SK-N-SH (cell line): ENCODE results near the gene LDB1. TPM values are rescaled to one million over a fixed set of nuclear protein-coding genes. Genes with fewer than 3 reads are reported as not detected.

Source experiments
- CTCF ChIA-PET: fragments of 300-600, 350-600 bp; formaldehyde crosslinking; extraction: SDS; loops from one replicate; lab custom pipeline; 2021; lab: Yijun Ruan, JAX
- POLR2A ChIA-PET: fragments of 350-600 bp; sonication (Branson Sonifier 250); formaldehyde crosslinking; extraction: SDS; loops from one replicate; lab custom pipeline; 2020; ENCODE audit warnings: antibody characterized with exemption, inconsistent platforms; lab: Yijun Ruan, JAX
- DNase-seq: peaks from one replicate; pipeline ENCODE4 v3.0.0; 2012
- H2AFZ ChIP-seq: fragments of 200-600 bp; sonication (generic); 2 replicates; pipeline ENCODE4 v1.8.1; 2016; ENCODE audit warnings: antibody characterized with exemption, mild to moderate bottlenecking, low read depth
- H3F3A ChIP-seq: fragments of 200-600 bp; sonication (generic); replicated peaks from 2 replicates; pipeline ENCODE3; 2016; ENCODE audit warnings: antibody characterized with exemption, mild to moderate bottlenecking; ENCODE audit not compliant: insufficient read depth
- H3K27ac ChIP-seq, 2 experiments: fragments of 200-500 bp in 1 of 2; fragments of 200-600 bp in 1 of 2; sonication (Bioruptor generic) in 1 of 2; sonication (generic), shearing (Covaris generic) in 1 of 2; 2 replicates each; pipeline versions ENCODE4 v1.5.1 to v1.6.1; 2014 to 2016; ENCODE audit warnings: low read depth in 2 of 2, inconsistent platforms in 1 of 2, low read length in 1 of 2, mild to moderate bottlenecking in 1 of 2, mixed read lengths in 1 of 2
- H3K27me3 ChIP-seq: fragments of 200-600 bp; sonication (generic), shearing (Covaris generic); 2 replicates; pipeline ENCODE4 v1.6.1; 2016; ENCODE audit warnings: mixed run types; ENCODE audit not compliant: insufficient read depth
- H3K36me3 ChIP-seq, 2 experiments: fragments of 200-500 bp in 1 of 2; fragments of 200-600 bp in 1 of 2; sonication (Bioruptor generic) in 1 of 2; sonication (generic) in 1 of 2; replicated peaks in 1 of 2; 2 replicates each; pipeline versions ENCODE3 to v1.5.1; 2014 to 2016; ENCODE audit warnings: low read length in 1 of 2, mild to moderate bottlenecking in 1 of 2; ENCODE audit not compliant: insufficient read depth in 2 of 2, control insufficient read depth in 1 of 2
- H3K4me1 ChIP-seq, 2 experiments: fragments of 200-500 bp in 1 of 2; fragments of 200-600 bp in 1 of 2; sonication (Bioruptor generic) in 1 of 2; sonication (generic), shearing (Covaris generic) in 1 of 2; 2 replicates each; pipeline versions ENCODE4 v1.5.1 to v1.6.1; 2014 to 2016; ENCODE audit warnings: low read depth in 1 of 2, low read length in 1 of 2, mixed run types in 1 of 2; ENCODE audit not compliant: insufficient read depth in 2 of 2, control insufficient read depth in 1 of 2
- H3K4me2 ChIP-seq: fragments of 200-600 bp; sonication (generic), shearing (Covaris generic); 2 replicates; pipeline ENCODE4 v1.6.1; 2017; ENCODE audit warnings: mixed run types
- H3K4me3 ChIP-seq, 2 experiments: fragments of 200-500 bp in 1 of 2; fragments of 200-600 bp in 1 of 2; sonication (Bioruptor generic) in 1 of 2; sonication (generic), shearing (Covaris generic) in 1 of 2; 2 replicates each; pipeline versions ENCODE4 v1.5.1 to v1.8.1; 2014 to 2016; ENCODE audit warnings: low read depth in 2 of 2, inconsistent platforms in 1 of 2, low read length in 1 of 2, mild to moderate bottlenecking in 1 of 2, mixed read lengths in 1 of 2, moderate library complexity in 1 of 2
- H3K79me2 ChIP-seq: fragments of 200-600 bp; sonication (generic); 2 replicates; pipeline ENCODE4 v1.8.1; 2017; ENCODE audit warnings: mild to moderate bottlenecking; ENCODE audit not compliant: insufficient read depth
- H3K9ac ChIP-seq: fragments of 200-600 bp; sonication (generic); 2 replicates; pipeline ENCODE4 v1.6.1; 2017; ENCODE audit warnings: mixed run types
- H3K9me2 ChIP-seq: fragments of 200-600 bp; sonication (generic); 2 replicates; pipeline ENCODE4 v1.6.1; 2017; ENCODE audit warnings: mixed run types
- H3K9me3 ChIP-seq: fragments of 200-600 bp; sonication (generic); 2 replicates; pipeline ENCODE4 v1.6.1; 2017; ENCODE audit warnings: mixed run types, mild to moderate bottlenecking, moderate library complexity
- H4K20me1 ChIP-seq: fragments of 200-600 bp; sonication (generic); 2 replicates; pipeline ENCODE4 v1.6.1; 2017; ENCODE audit warnings: mild to moderate bottlenecking, mixed run types; ENCODE audit not compliant: insufficient read depth
- CTCF ChIP-seq: fragments of 200-600 bp; sonication (generic); IDR thresholded peaks from 2 replicates; pipeline ENCODE4 v1.6.1; 2017; ENCODE audit warnings: antibody characterized with exemption, mild to moderate bottlenecking, moderate library complexity
- ELF1 ChIP-seq: IDR thresholded peaks from 2 replicates; pipeline ENCODE4 v1.4.0; 2012
- EZH2phosphoT487 ChIP-seq: fragments of 200-600 bp; sonication (generic); IDR thresholded peaks from 2 replicates; pipeline ENCODE4 v1.6.1; 2017; ENCODE audit warnings: low read depth, mixed run types, mild to moderate bottlenecking, antibody characterized with exemption, moderate library complexity, borderline replicate concordance
- FOSL2 ChIP-seq: IDR thresholded peaks from 2 replicates; pipeline ENCODE4 v1.4.0; 2012; ENCODE audit warnings: low read depth, mild to moderate bottlenecking, moderate library complexity, borderline replicate concordance
- FOXM1 ChIP-seq: IDR thresholded peaks from 2 replicates; pipeline ENCODE4 v1.4.0; 2012; ENCODE audit warnings: low read depth, mild to moderate bottlenecking
- GABPA ChIP-seq: IDR thresholded peaks from 2 replicates; pipeline ENCODE4 v1.4.0; 2012; ENCODE audit warnings: low read depth, mild to moderate bottlenecking
- GATA2 ChIP-seq: sonication (generic); formaldehyde crosslinking; IDR thresholded peaks from 2 replicates; pipeline ENCODE4 v1.5.0; 2020; ENCODE audit warnings: mild to moderate bottlenecking, missing genetic modification reagents
- IRF3 ChIP-seq: fragments of 150-350 bp; IDR thresholded peaks from 2 replicates; pipeline ENCODE4 v1.6.1; 2016; ENCODE audit warnings: mild to moderate bottlenecking, low read depth, low read length
- JUND ChIP-seq: IDR thresholded peaks from 2 replicates; pipeline ENCODE4 v1.4.0; 2012
- MAX ChIP-seq: IDR thresholded peaks from 2 replicates; pipeline ENCODE4 v1.4.0; 2012; ENCODE audit warnings: low read depth
- MEF2A ChIP-seq: IDR thresholded peaks from 2 replicates; pipeline ENCODE4 v1.4.0; 2012; ENCODE audit warnings: low read depth, borderline replicate concordance
- MXI1 ChIP-seq: IDR thresholded peaks from 2 replicates; pipeline ENCODE4 v1.6.1; 2012; ENCODE audit warnings: mild to moderate bottlenecking, low read depth, low read length, improper control_type of control experiment
- NRF1 ChIP-seq: IDR thresholded peaks from 2 replicates; pipeline ENCODE4 v1.6.1; 2012; ENCODE audit warnings: low read depth, mild to moderate bottlenecking, low read length
- PBX3 ChIP-seq: IDR thresholded peaks from 2 replicates; pipeline ENCODE4; 2012
- POLR2AphosphoS5 ChIP-seq: IDR thresholded peaks from 2 replicates; pipeline ENCODE4 v1.6.1; 2012; ENCODE audit warnings: low read depth, low read length
- RAD21 ChIP-seq: IDR thresholded peaks from 2 replicates; pipeline ENCODE4 v1.6.1; 2012; ENCODE audit warnings: mild to moderate bottlenecking, low read length
- REST ChIP-seq: IDR thresholded peaks from 2 replicates; pipeline ENCODE4 v1.6.1; 2012; ENCODE audit warnings: mild to moderate bottlenecking, low read depth, low read length, moderate library complexity
- RFX5 ChIP-seq: IDR thresholded peaks from 2 replicates; pipeline ENCODE4 v1.6.1; 2012; ENCODE audit warnings: mild to moderate bottlenecking, improper control_type of control experiment, low read length
- RXRA ChIP-seq: IDR thresholded peaks from 2 replicates; pipeline ENCODE4 v1.4.0; 2012; ENCODE audit warnings: low read depth, mild to moderate bottlenecking, borderline replicate concordance
- SIN3A ChIP-seq: IDR thresholded peaks from 2 replicates; pipeline ENCODE4 v1.6.1; 2012; ENCODE audit warnings: low read depth, mild to moderate bottlenecking, low read length, moderate library complexity, borderline replicate concordance
- SMC3 ChIP-seq: IDR thresholded peaks from 2 replicates; pipeline ENCODE4 v1.6.1; 2012; ENCODE audit warnings: low read depth, low read length, improper control_type of control experiment
- TAF1 ChIP-seq: IDR thresholded peaks from 2 replicates; pipeline ENCODE4 v1.6.1; 2012; ENCODE audit warnings: low read depth, mild to moderate bottlenecking, low read length, moderate library complexity, borderline replicate concordance
- TCF12 ChIP-seq: IDR thresholded peaks from 2 replicates; pipeline ENCODE4 v1.4.0; 2012
- USF1 ChIP-seq: IDR thresholded peaks from 2 replicates; pipeline ENCODE4 v1.4.0; 2012; ENCODE audit warnings: low read depth, borderline replicate concordance
- WGBS: methylation state at CpG from one replicate; pipeline ENCODE4 v1.1.6; 2017; ENCODE audit warnings: low lambda C conversion rate; 5-methylcytosine and 5-hydroxymethylcytosine counted together
- polyA plus RNA-seq, 3 experiments: library from polyadenylated mRNA; depleted of rRNA; stranded (reverse); fragments of >200 nt; gene quantifications; 2 replicates each; pipeline ENCODE4 v1.2.3, GENCODE V29; 2012

Gene LDB1
- polyA plus RNA-seq (2012; rRNA removed): 85.9 and 113 TPM in 2 replicates
- 31.9 and 39.8 TPM in 2 replicates for polyA plus RNA-seq (2012; cell fraction: cytosol; rRNA removed)
- 361 and 398 TPM in 2 replicates for polyA plus RNA-seq (2012; cell fraction: nucleus; rRNA removed)

- Histone ChIP-seq H3K4me3 (peak within 1 kb of the TSS; percentile 84 to 86), H3K27ac (peak within 1 kb of the TSS; percentile 86 to 99), H3K36me3 (no peaks in the 10 kb centered on the region), H3K4me1 (peaks cover 42 to 51% of the 10 kb centered on the region in 2 experiments), H2AFZ (peak within 1 kb of the TSS; percentile 75; the same call in 1 of the 2 replicates), H3K27me3 (no peaks in the 10 kb centered on the region), H3K9ac (peak within 1 kb of the TSS; percentile 84), H3K4me2 (peak within 1 kb of the TSS; percentile 94), H3K9me3 (no peaks in the 10 kb centered on the region), H3F3A (peaks cover 23% of the 10 kb centered on the region), H3K79me2 (peaks cover 51% of the 10 kb centered on the region), H4K20me1 (no peaks in the 10 kb centered on the region), H3K9me2 (no peaks in the 10 kb centered on the region)
- ChIA-PET POLR2A (no interaction called here), CTCF (no interaction called here)
- WGBS: under 1% methylated on average over 49 of the region's 104 CpGs
- DNase-seq: peak; percentile 85
- TF ChIP-seq FOSL2: no peak
- TF ChIP-seq SIN3A: no peak
- TF ChIP-seq TAF1: peak; percentile 48; the same call in 1 of the 2 replicates
- no peak for TF ChIP-seq IRF3
- TF ChIP-seq JUND: no peak
- TF ChIP-seq REST: 0 out of 2 replicates have a peak, but pooled peaks have one; percentile 17
- no peak for TF ChIP-seq FOXM1
- TF ChIP-seq RAD21: no peak; the same call in 1 of the 2 replicates
- TF ChIP-seq POLR2AphosphoS5: peak; percentile 13; the same call in 1 of the 2 replicates
- no peak for TF ChIP-seq RFX5
- TF ChIP-seq ELF1: no peak
- TF ChIP-seq PBX3: no peak
- TF ChIP-seq GABPA: no peak
- TF ChIP-seq CTCF: no peak
- peak; percentile 62 for TF ChIP-seq NRF1
- peak; percentile 66; the same call in 1 of the 2 replicates for TF ChIP-seq MAX
- TF ChIP-seq GATA2 (CRISPR knock-in tag): no peak
- TF ChIP-seq RXRA: no peak
- peak; percentile 94 for TF ChIP-seq MXI1
- no peak for TF ChIP-seq EZH2phosphoT487
- TF ChIP-seq MEF2A: no peak
- TF ChIP-seq USF1: no peak
- no peak for TF ChIP-seq SMC3
- no peak for TF ChIP-seq TCF12
Measured at GRCh38 chr10:102120142-102120990, at the start of gene LDB1. TSS of gene LDB1 (minus strand) at chr10:102120368. CDS start at chr10:102120110, 258 bp downstream.
